Measurements from ENCODE around the gene PRUNE2.

The PRUNE2 gene

GRCh38 chr9:76573408-76573807, 332.5 kb downstream of the PRUNE2 start:
- Mint-ChIP-seq H3K4me3 (no peak overlapping the region), H3K4me1 (ENCODE audit: low read depth) (peaks cover 85% of the 10 kb centered on the region), H3K27me3 (no peaks in the 10 kb centered on the region), H3K27ac (peak overlapping the region; percentile 90), H3K9me3 (peaks cover 2% of the 10 kb centered on the region), H3K36me3 (ENCODE audit: low read depth) (peaks cover 15% of the 10 kb centered on the region)
- intact Hi-C loops (cut with micrococcal nuclease): loop anchor here (2.0 kb wide), 1 partner anchor 13 kb away; no protein-coding TSS in a partner anchor

- H3K4me1 Mint-ChIP-seq (ENCODE audit: low read depth): peaks cover 85% of the 10 kb centered on the region
- H3K9me3 Mint-ChIP-seq: peaks cover 8% of the 10 kb centered on the region
- H3K36me3 Mint-ChIP-seq (ENCODE audit: low read depth): peaks cover 20% of the 10 kb centered on the region
- H3K27ac Mint-ChIP-seq: peak overlapping the region; percentile 85
- no peaks in the 10 kb centered on the region for H3K27me3 Mint-ChIP-seq
- H3K4me3 Mint-ChIP-seq: no peak overlapping the region
- intact Hi-C loops (cut with micrococcal nuclease): loop anchor here (2.0 kb wide), 1 partner anchor 15 kb away; no protein-coding TSS in a partner anchor
Observed at GRCh38 chr9:76572151-76572550, 333.8 kb downstream of the PRUNE2 start.

GRCh38 chr9:76571743-76572146, 334.2 kb downstream of the PRUNE2 start:
- H3K27ac Mint-ChIP-seq: peak overlapping the region; percentile 85
- H3K9me3 Mint-ChIP-seq: peaks cover 8% of the 10 kb centered on the region
- intact Hi-C loops (cut with micrococcal nuclease): loop anchor here (2.0 kb wide), 1 partner anchor 15 kb away; no protein-coding TSS in a partner anchor
- H3K4me3 Mint-ChIP-seq: peak overlapping the region; percentile 45
- peaks cover 83% of the 10 kb centered on the region for H3K4me1 Mint-ChIP-seq (ENCODE audit: low read depth)
- H3K27me3 Mint-ChIP-seq: no peaks in the 10 kb centered on the region
- H3K36me3 Mint-ChIP-seq (ENCODE audit: low read depth): peaks cover 18% of the 10 kb centered on the region

- peaks cover 8% of the 10 kb centered on the region for H3K9me3 Mint-ChIP-seq
- H3K4me3 Mint-ChIP-seq: no peak overlapping the region
- peak overlapping the region; percentile 85 for H3K27ac Mint-ChIP-seq
- H3K27me3 Mint-ChIP-seq: no peaks in the 10 kb centered on the region
- intact Hi-C loops (cut with micrococcal nuclease): no loop called here
- H3K4me1 Mint-ChIP-seq (ENCODE audit: low read depth): peaks cover 79% of the 10 kb centered on the region
- H3K36me3 Mint-ChIP-seq (ENCODE audit: low read depth): peaks cover 23% of the 10 kb centered on the region
Observed at GRCh38 chr9:76571288-76571687, 334.6 kb downstream of the PRUNE2 start.

- peaks cover 76% of the 10 kb centered on the region for H3K4me1 Mint-ChIP-seq (ENCODE audit: low read depth)
- no peaks in the 10 kb centered on the region for H3K27me3 Mint-ChIP-seq
- peak overlapping the region; percentile 85 for H3K27ac Mint-ChIP-seq
- intact Hi-C loops (cut with micrococcal nuclease): no loop called here
- no peak overlapping the region for H3K4me3 Mint-ChIP-seq
- H3K36me3 Mint-ChIP-seq (ENCODE audit: low read depth): peaks cover 25% of the 10 kb centered on the region
- peaks cover 8% of the 10 kb centered on the region for H3K9me3 Mint-ChIP-seq
Observed at GRCh38 chr9:76570826-76571225, 335.1 kb downstream of the PRUNE2 start.

- Mint-ChIP-seq H3K4me1 (ENCODE audit: low read depth) (peaks cover 63% of the 10 kb centered on the region), H3K9me3 (peaks cover 8% of the 10 kb centered on the region), H3K27ac (no peak overlapping the region), H3K4me3 (no peak overlapping the region), H3K27me3 (no peaks in the 10 kb centered on the region), H3K36me3 (ENCODE audit: low read depth) (peaks cover 25% of the 10 kb centered on the region)
- intact Hi-C loops (cut with micrococcal nuclease): loop anchor here (10.0 kb wide), 1 partner anchor 112 kb away; the partner anchor contains the start of gene GCNT1
Observed at GRCh38 chr9:76567086-76567485, 338.8 kb downstream of the PRUNE2 start.

GRCh38 chr9:76564297-76564696, 341.6 kb downstream of the PRUNE2 start:
- H3K4me3 Mint-ChIP-seq: no peak overlapping the region
- H3K4me1 Mint-ChIP-seq (ENCODE audit: low read depth): peaks cover 72% of the 10 kb centered on the region
- H3K9me3 Mint-ChIP-seq: peaks cover 8% of the 10 kb centered on the region
- no peaks in the 10 kb centered on the region for H3K27me3 Mint-ChIP-seq
- no peak overlapping the region for H3K27ac Mint-ChIP-seq
- intact Hi-C loops (cut with micrococcal nuclease): loop anchor here (5.0 to 10.0 kb wide), 3 partner anchors 33 to 109 kb away; partner anchors contain the start of gene GCNT1
- peaks cover 17% of the 10 kb centered on the region for H3K36me3 Mint-ChIP-seq (ENCODE audit: low read depth)

- Mint-ChIP-seq H3K27ac (peak overlapping the region; percentile 79), H3K9me3 (no peaks in the 10 kb centered on the region), H3K4me3 (peak overlapping the region; percentile 45), H3K36me3 (ENCODE audit: low read depth) (peaks cover 8% of the 10 kb centered on the region), H3K4me1 (ENCODE audit: low read depth) (peaks cover 69% of the 10 kb centered on the region), H3K27me3 (no peaks in the 10 kb centered on the region)
- intact Hi-C loops (cut with micrococcal nuclease): loop anchor here (5.0 to 10.0 kb wide), 3 partner anchors 35 to 108 kb away; partner anchors contain the start of gene GCNT1
Observed at GRCh38 chr9:76562511-76562911, 343.4 kb downstream of the PRUNE2 start.

GRCh38 chr9:76561900-76562299, 344.0 kb downstream of the PRUNE2 start:
- Mint-ChIP-seq H3K27ac (peak overlapping the region; percentile 79), H3K27me3 (no peaks in the 10 kb centered on the region)

More at GRCh38 chr9:76561900-76562299, 344.0 kb downstream of the PRUNE2 start:
- Mint-ChIP-seq H3K36me3 (ENCODE audit: low read depth) (peaks cover 7% of the 10 kb centered on the region), H3K4me3 (no peak overlapping the region), H3K4me1 (ENCODE audit: low read depth) (peaks cover 65% of the 10 kb centered on the region), H3K9me3 (no peaks in the 10 kb centered on the region)
- intact Hi-C loops (cut with micrococcal nuclease): loop anchor here (5.0 to 10.0 kb wide), 3 partner anchors 35 to 107 kb away; partner anchors contain the start of gene GCNT1
